ENCODE data around the gene PFN1. TPM values are rescaled to one million over a fixed set of nuclear protein-coding genes. Genes with fewer than 3 reads are reported as not detected.

The PFN1 gene
- total and polyA plus RNA-seq, 9 of the 15 experiments (the other 6 are each of a cell fraction or from before 2014, with no cell fraction given): 60.5 to 1,479 (median 456) TPM

- TF ChIP-seq MIER1 (IDR thresholded peaks at IDR 0.05; ENCODE audit: low read depth) (no peak), TARDBP (IDR thresholded peaks at IDR 0.05) (peak; percentile 63; the same call in 1 of the 2 replicates), NR2C1 (IDR thresholded peaks at IDR 0.05) (no peak; the same call in none of the 2 replicates), NR2C1 (tag; IDR thresholded peaks at IDR 0.05) (no peak; the same call in 1 of the 2 replicates), ZNF232 (CRISPR knock-in tag; IDR thresholded peaks at IDR 0.05) (no peak), ZBTB1 (CRISPR knock-in tag; IDR thresholded peaks at IDR 0.05; ENCODE audit: borderline replicate concordance, low read depth) (no peak), ZNF212 (CRISPR knock-in tag; IDR thresholded peaks at IDR 0.05) (no peak), ZNF707 (CRISPR knock-in tag; conservative IDR thresholded peaks at IDR 0.05) (no peak), ZNF695 (CRISPR knock-in tag; IDR thresholded peaks at IDR 0.05) (no peak), DDX20 (tag; IDR thresholded peaks at IDR 0.05; ENCODE audit: low read depth) (no peak), ARID1B (IDR thresholded peaks at IDR 0.05) (no peak), ZNF224 (CRISPR knock-in tag; IDR thresholded peaks at IDR 0.05) (no peak), HDGF (IDR thresholded peaks at IDR 0.05) (no peak), E2F6 (IDR thresholded peaks at IDR 0.05; ENCODE audit: borderline replicate concordance in 1 of 2, extremely low read depth in 1 of 2, insufficient read depth in 1 of 2, insufficient read length in 1 of 2, low read depth in 1 of 2, low read length in 1 of 2, poor library complexity in 1 of 2, severe bottlenecking in 1 of 2) (peak; percentile 90 to 95), SAFB2 (IDR thresholded peaks at IDR 0.05; ENCODE audit: borderline replicate concordance, low read depth, low read length, severe bottlenecking) (no peak), RB1 (IDR thresholded peaks at IDR 0.05; ENCODE audit: low read depth) (peak; percentile 32; the same call in 1 of the 2 replicates), ZFP36 (IDR thresholded peaks at IDR 0.05; ENCODE audit: low read depth, low read length, partially characterized antibody) (no peak), RUNX1 (IDR thresholded peaks at IDR 0.05; ENCODE audit: low read depth) (no peak), GTF2F1 (IDR thresholded peaks at IDR 0.05; ENCODE audit: low read depth, low read length) (no peak), CHAMP1 (IDR thresholded peaks at IDR 0.05) (no peak), ZFP1 (CRISPR knock-in tag; IDR thresholded peaks at IDR 0.05) (no peak), ARID3B (CRISPR knock-in tag; IDR thresholded peaks at IDR 0.05; ENCODE audit: borderline replicate concordance) (no peak), SRF (CRISPR knock-in tag; IDR thresholded peaks at IDR 0.05) (no peak)
Measured at GRCh38 chr17:4949321-4950074, 1.2 kb upstream of the PFN1 start (continued).
